Effector CD8-positive, alpha-beta T cell (primary cell): Measurements from ENCODE around the gene ZNF780A.
"Not testable (repeated sequence)": the region's sequence is repeated elsewhere in the genome, so short reads cannot be mapped to it uniquely, and the experiment has no call there.

ENCODE experiments used
- DNase-seq: peaks from one replicate; lab custom pipeline; 2025; lab: John Stamatoyannopoulos, UW
- total RNA-seq, 4 experiments: gene quantifications; one replicate each; lab custom pipeline; 2026; lab: John Stamatoyannopoulos, UW

ZNF780A gene
- 31.8 to 77.9 (median 41.6) reads per million in 4 experiments for total RNA-seq

GRCh38 chr19:40090241-40091204 lies at the start of gene ZNF780A:
TSS of gene ZNF780A (minus strand) at chr19:40090943. CDS start at chr19:40084753, 6,190 bp downstream.
- DNase-seq: peak; percentile 68

GRCh38 chr19:40139533-40140287 lies 49.0 kb upstream of the ZNF780A start:
- no peak for DNase-seq

- DNase-seq: no peak
These were observed 46.1 kb upstream of the ZNF780A start for GRCh38 chr19:40136818-40137217.

- no peak for DNase-seq
These were observed 44.1 kb upstream of the ZNF780A start for GRCh38 chr19:40134866-40135265.

GRCh38 chr19:40133491-40133890 lies 42.7 kb upstream of the ZNF780A start:
- DNase-seq: no peak

- DNase-seq: no peak
These were observed 39.3 kb upstream of the ZNF780A start for GRCh38 chr19:40130013-40130412.

GRCh38 chr19:40129425-40129824 lies 38.7 kb upstream of the ZNF780A start:
- no peak for DNase-seq

- no peak for DNase-seq
These were observed 38.2 kb upstream of the ZNF780A start for GRCh38 chr19:40128991-40129390.

GRCh38 chr19:40119380-40119779 lies 28.6 kb upstream of the ZNF780A start:
- no peak for DNase-seq

GRCh38 chr19:40118638-40119037 lies 27.9 kb upstream of the ZNF780A start:
- DNase-seq: not testable (repeated sequence)

- no peak for DNase-seq
These were observed 25.3 kb upstream of the ZNF780A start for GRCh38 chr19:40116075-40116474.

GRCh38 chr19:40114119-40114518 lies 23.4 kb upstream of the ZNF780A start:
- DNase-seq: not testable (repeated sequence)

- DNase-seq: not testable (repeated sequence)
These were observed 21.5 kb upstream of the ZNF780A start for GRCh38 chr19:40112271-40112670.

GRCh38 chr19:40110570-40110969 lies 19.8 kb upstream of the ZNF780A start:
- no peak for DNase-seq

- DNase-seq: no peak
These were observed 14.0 kb upstream of the ZNF780A start for GRCh38 chr19:40104754-40105153.

- DNase-seq: no peak
These were observed 12.9 kb upstream of the ZNF780A start for GRCh38 chr19:40103600-40103999.

GRCh38 chr19:40101813-40102212 lies 11.1 kb upstream of the ZNF780A start:
- no peak for DNase-seq

GRCh38 chr19:40093416-40093815 lies 2.7 kb upstream of the ZNF780A start:
- DNase-seq: no peak

- no peak for DNase-seq
These were observed 724 bp upstream of the ZNF780A start for GRCh38 chr19:40091205-40092129.

GRCh38 chr19:40089462-40089861 lies 1.3 kb downstream of the ZNF780A start:
- no peak for DNase-seq

- no peak for DNase-seq
These were observed 2.3 kb downstream of the ZNF780A start for GRCh38 chr19:40088299-40089047.
